Measurements from ENCODE around the gene SRL. TPM values are rescaled to one million over a fixed set of nuclear protein-coding genes. Genes with fewer than 3 reads are reported as not detected.

Gene SRL
- total and polyA plus RNA-seq, 7 donors = 0.33 to 1.2 (median 0.60) TPM

DNA sequence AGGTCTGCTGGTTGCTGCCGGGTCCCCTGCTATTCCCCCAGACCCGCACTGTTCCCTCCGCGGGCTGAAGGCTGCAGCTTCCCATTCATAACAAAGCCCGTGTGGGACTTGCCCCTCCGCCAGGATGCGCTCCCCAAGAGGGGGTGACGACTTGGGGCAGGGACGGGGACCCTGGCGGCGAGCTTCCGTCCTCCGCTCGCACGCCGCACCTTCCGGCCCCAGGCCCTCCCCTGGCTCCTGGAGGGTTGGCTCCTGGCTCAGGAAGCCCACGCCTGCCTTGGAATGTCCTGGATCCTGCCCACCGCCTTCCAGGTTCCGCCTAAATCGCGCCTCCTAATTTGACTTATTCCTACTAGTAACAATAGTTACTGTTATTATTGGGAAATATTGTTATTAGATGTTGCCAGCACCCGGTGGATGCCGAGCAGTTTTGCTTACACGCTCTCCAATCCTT, 32.0 kb upstream of the SRL start:
- peak; percentile 83 for DNase-seq
- Histone ChIP-seq H3K4me3 (peak overlapping the region; percentile 66 to 96 (median 88)), H3K27ac (peak overlapping the region; percentile 89 to 96 (median 94)), H3K4me1 (peaks cover 0 to 26% (median 15%) of the 10 kb centered on the region in 4 donors), H3K9me3 (no peaks in the 10 kb centered on the region), H3K27me3 (no peaks in the 10 kb centered on the region), H3K36me3 (no peaks in the 10 kb centered on the region)
- no peak for TF ChIP-seq POLR2A (IDR thresholded peaks at IDR 0.05)
- peak in 1 of 4 donors; percentile 6 for TF ChIP-seq POLR2AphosphoS5 (IDR thresholded peaks at IDR 0.05)
- intact Hi-C loops (cut with DNase I) = loop anchor here (2.0 to 5.0 kb wide), 3 partner anchors 15 to 138 kb away; no protein-coding TSS in a partner anchor
- 1 to 3% methylated on average over 25 of the region's 25 CpGs for WGBS, 2 donors

DNA sequence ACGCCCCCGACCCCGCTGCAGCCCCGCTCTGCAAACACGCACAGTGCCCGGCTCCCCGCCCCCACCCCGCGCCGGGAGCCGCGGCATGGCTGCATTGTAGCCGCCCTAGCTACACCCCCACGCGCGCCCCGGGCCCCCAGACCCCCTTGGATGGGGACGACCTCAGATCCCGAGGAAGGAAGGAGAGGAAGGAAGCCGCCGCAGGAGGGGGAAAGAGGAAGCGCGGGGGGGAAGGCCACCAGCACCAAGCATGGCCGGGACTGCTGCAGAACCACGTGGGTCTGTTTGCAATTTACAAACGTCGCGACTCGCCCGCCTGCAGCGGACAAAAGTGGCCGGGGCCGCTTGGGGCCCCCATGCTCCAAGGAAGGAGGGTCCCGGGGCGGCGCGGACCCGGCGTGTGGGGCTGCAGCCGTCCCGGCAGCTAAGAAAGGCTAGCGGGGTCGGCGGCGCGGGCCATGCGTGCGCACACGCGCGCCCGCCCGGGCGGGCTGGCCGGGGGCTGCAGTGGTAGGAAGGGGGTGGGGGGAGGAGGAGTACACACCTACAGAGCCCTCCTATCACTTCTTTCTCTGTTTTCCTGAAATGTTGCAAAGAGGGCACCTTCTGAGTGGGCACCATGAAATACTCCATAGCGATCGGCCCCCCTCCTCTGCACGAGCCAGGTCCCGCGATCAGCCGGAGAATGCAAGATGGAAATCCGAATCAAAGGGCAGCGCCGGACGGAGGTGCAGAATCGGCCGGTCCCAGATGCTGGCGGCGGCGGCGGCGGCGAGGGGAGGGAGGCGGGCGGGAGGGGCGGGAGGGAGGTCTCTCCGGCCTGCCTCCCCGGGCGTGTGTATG, 30.5 kb upstream of the SRL start:
- no peaks in the 10 kb centered on the region for H3K36me3 ChIP-seq
- intact Hi-C loops (cut with DNase I) = loop anchor here (5.0 kb wide), 2 partner anchors 55 to 140 kb away; no protein-coding TSS in a partner anchor
- WGBS, 2 donors = 0% methylated on average over 79 of the region's 79 CpGs
- H3K4me1 ChIP-seq = peaks cover 0 to 26% (median 15%) of the 10 kb centered on the region in 4 donors
- H3K4me3 ChIP-seq = peak overlapping the region; percentile 66 to 96 (median 88)
- peak overlapping the region; percentile 89 to 96 (median 94) for H3K27ac ChIP-seq
- peak; percentile 75 for DNase-seq
- H3K9me3 ChIP-seq = no peaks in the 10 kb centered on the region
- H3K27me3 ChIP-seq = no peaks in the 10 kb centered on the region
- TF ChIP-seq POLR2AphosphoS5 (IDR thresholded peaks at IDR 0.05) = no peak
- no peak for TF ChIP-seq EP300 (IDR thresholded peaks at IDR 0.05)
- no peak for TF ChIP-seq POLR2A (IDR thresholded peaks at IDR 0.05)
- TF ChIP-seq, protein P1, sequence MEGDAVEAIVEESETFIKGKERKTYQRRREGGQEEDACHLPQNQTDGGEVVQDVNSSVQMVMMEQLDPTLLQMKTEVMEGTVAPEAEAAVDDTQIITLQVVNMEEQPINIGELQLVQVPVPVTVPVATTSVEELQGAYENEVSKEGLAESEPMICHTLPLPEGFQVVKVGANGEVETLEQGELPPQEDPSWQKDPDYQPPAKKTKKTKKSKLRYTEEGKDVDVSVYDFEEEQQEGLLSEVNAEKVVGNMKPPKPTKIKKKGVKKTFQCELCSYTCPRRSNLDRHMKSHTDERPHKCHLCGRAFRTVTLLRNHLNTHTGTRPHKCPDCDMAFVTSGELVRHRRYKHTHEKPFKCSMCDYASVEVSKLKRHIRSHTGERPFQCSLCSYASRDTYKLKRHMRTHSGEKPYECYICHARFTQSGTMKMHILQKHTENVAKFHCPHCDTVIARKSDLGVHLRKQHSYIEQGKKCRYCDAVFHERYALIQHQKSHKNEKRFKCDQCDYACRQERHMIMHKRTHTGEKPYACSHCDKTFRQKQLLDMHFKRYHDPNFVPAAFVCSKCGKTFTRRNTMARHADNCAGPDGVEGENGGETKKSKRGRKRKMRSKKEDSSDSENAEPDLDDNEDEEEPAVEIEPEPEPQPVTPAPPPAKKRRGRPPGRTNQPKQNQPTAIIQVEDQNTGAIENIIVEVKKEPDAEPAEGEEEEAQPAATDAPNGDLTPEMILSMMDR (IDR thresholded peaks at IDR 0.05) = no peak

DNA sequence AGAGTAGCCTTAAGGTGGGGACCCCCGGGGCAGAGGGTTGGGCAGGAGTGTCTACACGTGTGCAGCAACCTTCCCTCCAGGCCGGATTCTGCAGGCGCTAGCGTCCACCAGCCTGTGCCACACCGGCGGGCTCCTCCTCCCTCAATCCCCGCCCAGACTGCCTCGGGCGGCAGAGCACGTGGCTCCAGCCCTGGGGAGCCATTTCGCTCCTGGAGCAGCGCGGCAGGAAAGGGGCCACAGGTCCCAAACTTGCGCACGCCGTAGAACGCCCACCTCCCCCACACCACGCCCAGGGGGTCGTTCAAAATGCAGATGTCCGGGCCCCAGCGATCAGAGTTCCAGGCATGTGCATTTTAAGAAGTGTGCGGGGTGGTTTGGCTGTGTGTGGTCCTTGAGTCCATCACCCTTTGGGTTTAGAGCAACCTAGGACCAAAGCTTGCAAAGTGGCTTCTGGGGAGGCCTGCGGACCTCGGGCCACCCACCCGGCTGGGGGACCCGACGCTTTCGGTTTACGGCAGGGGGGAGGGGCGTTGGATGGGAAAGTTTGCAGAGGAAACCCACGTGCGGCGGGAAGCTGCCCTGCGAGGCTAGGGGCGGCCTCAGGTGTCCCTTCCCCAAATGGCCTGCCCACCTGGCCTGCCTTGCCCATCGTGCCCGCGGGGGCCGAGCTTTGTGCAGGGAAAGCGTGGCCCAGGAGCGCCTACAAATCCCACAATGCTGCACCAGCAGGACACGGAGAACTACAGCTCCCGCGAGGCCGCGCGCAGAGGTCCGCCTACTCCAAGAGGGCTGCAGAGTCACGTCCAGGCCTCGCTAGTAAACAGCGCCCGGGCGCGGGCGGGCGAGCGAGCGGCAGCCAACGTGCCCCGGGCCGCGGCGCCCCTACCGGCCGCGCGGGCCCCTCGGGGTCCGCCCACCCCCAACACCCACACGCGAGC, 29.6 kb upstream of the SRL start:
- no peaks in the 10 kb centered on the region for H3K27me3 ChIP-seq
- 0 to 1% methylated on average over 72 of the region's 72 CpGs for WGBS, 2 donors
- no peaks in the 10 kb centered on the region for H3K36me3 ChIP-seq
- peak; percentile 94 for DNase-seq
- no peak for TF ChIP-seq EP300 (IDR thresholded peaks at IDR 0.05)
- peak; percentile 37 to 85 (median 80) for TF ChIP-seq POLR2AphosphoS5 (IDR thresholded peaks at IDR 0.05)
- H3K27ac ChIP-seq = peak overlapping the region; percentile 89 to 96 (median 94)
- H3K9me3 ChIP-seq = no peaks in the 10 kb centered on the region
- intact Hi-C loops (cut with DNase I) = loop anchor here (5.0 kb wide), 2 partner anchors 56 to 141 kb away; no protein-coding TSS in a partner anchor
- H3K4me3 ChIP-seq = peak overlapping the region; percentile 66 to 96 (median 88)
- peaks cover 0 to 26% (median 15%) of the 10 kb centered on the region in 4 donors for H3K4me1 ChIP-seq

DNA sequence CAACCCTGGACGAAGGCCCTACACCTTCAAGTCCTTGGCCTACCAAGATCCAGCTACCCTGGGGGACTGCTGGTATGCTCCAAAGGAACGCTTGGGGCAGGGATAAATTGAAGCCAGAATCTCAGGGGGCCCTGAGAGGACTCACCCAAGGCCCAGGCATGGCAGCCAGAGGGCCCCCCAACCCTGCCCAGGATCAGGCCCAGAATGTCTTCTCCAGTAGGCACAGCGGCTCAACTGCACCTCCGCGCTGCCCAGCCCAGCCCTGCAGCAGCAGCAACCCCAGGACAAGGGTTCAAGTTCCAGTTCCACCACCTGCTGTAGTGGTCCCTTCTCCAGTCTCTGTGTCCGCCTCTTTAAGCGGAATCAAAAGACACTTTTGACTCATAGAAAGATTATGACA, 28.7 kb upstream of the SRL start:
- TF ChIP-seq EP300 (IDR thresholded peaks at IDR 0.05) (no peak), POLR2AphosphoS5 (IDR thresholded peaks at IDR 0.05) (no peak), POLR2A (IDR thresholded peaks at IDR 0.05) (no peak)
- TF ChIP-seq, protein P1 (IDR thresholded peaks at IDR 0.05) = no peak
- Histone ChIP-seq H3K36me3 (no peaks in the 10 kb centered on the region), H3K4me3 (peak overlapping the region in 2 of 4 donors; percentile 93 to 96), H3K27ac (peak overlapping the region in 2 of 4 donors; percentile 89 to 96), H3K9me3 (no peaks in the 10 kb centered on the region), H3K27me3 (no peaks in the 10 kb centered on the region), H3K4me1 (peaks cover 0 to 26% (median 15%) of the 10 kb centered on the region in 4 donors)
- 92% methylated on average over 7 of the region's 7 CpGs for WGBS, 2 donors
- intact Hi-C loops (cut with DNase I) = loop anchor here (5.0 kb wide), 2 partner anchors 57 to 142 kb away; no protein-coding TSS in a partner anchor
- DNase-seq = no peak

DNA sequence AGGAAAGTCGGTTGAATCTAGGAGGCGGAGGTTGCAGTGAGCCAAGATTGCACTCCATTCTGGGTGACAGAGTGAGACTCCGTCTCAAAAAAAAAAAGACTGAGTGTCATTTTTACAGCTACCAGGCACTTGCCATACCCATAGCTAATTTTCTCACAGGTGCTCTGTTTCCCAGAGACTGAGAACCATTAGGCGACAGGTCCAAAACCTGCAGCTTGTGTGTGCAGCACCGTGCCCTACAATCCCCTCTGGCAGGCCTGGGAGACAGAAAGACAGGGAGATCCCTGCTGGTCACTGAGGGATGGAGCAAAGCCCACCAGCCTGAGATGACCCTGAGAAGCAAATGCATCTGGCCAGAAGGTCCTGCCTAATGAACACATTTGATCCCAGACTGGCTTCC, 28.2 kb upstream of the SRL start:
- Histone ChIP-seq H3K4me1 (peaks cover 0 to 26% (median 15%) of the 10 kb centered on the region in 4 donors), H3K4me3 (no peak overlapping the region), H3K27ac (no peak overlapping the region), H3K27me3 (no peaks in the 10 kb centered on the region), H3K9me3 (no peaks in the 10 kb centered on the region), H3K36me3 (no peaks in the 10 kb centered on the region)
- TF ChIP-seq POLR2AphosphoS5 (IDR thresholded peaks at IDR 0.05) (no peak), POLR2A (IDR thresholded peaks at IDR 0.05) (no peak), EP300 (IDR thresholded peaks at IDR 0.05) (no peak)
- TF ChIP-seq, protein P1 (IDR thresholded peaks at IDR 0.05) = no peak
- WGBS, 2 donors = 91 to 94% methylated on average over 5 of the region's 5 CpGs
- intact Hi-C loops (cut with DNase I) = loop anchor here (5.0 kb wide), 2 partner anchors 57 to 142 kb away; no protein-coding TSS in a partner anchor
- no peak for DNase-seq

All from sigmoid colon (tissue), 7 donors.